ENCODE data around the gene TCEA2. TPM values are rescaled to one million over a fixed set of nuclear protein-coding genes. Genes with fewer than 3 reads are reported as not detected.

TCEA2 gene
- total RNA-seq, 2 donors from 2014 or later, result 45.0 to 69.5 TPM

- no peaks in the 10 kb centered on the region for H3K36me3 ChIP-seq
- H3K27me3 ChIP-seq (replicated peaks; ENCODE audit: insufficient read depth), result no peaks in the 10 kb centered on the region
- no peak overlapping the region for H3K4me3 ChIP-seq
- H3K9me3 ChIP-seq, result no peaks in the 10 kb centered on the region
- no peak overlapping the region for H3K27ac ChIP-seq
- no peaks in the 10 kb centered on the region for H3K4me1 ChIP-seq (replicated peaks)
- no peak for TF ChIP-seq CTCF (IDR thresholded peaks at IDR 0.05)
- TF ChIP-seq POLR2A (IDR thresholded peaks at IDR 0.05), result no peak
- TF ChIP-seq POLR2AphosphoS5 (IDR thresholded peaks at IDR 0.05), result no peak
- DNase-seq (ENCODE audit: low spot score), result no peak
- 40% methylated on average over 24 of the region's 27 CpGs for WGBS
- intact Hi-C loops (cut with DNase I), result no loop called here
These were observed 29.4 kb downstream of the TCEA2 start for GRCh38 chr20:64092258-64093012.

DNA sequence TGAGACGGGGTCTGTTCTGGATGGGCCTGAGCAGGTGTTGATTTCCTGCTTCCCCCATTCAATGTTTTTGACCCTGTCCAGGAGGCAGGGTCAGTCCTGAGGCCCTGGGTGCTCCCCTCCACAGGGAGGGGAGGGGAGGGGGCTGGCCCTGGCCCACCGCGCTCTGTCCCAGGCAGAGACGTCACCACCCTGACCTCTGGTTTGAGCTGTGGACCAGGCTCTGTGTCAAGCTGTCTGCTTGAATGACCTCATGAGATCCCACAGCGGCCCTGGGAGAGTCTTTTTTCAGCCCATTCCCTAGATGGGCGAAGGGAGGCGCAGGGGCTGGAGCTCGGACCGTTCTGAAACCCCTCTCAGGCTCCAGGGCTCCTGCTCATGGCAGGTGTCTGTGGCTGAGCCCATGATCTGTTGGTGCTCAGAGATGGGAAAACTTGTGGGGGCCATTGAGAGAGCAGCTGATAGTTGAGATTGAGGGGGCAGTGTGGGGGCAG is 30.1 kb downstream of the TCEA2 start:
- 57% methylated on average over 9 of the region's 9 CpGs for WGBS
- no peaks in the 10 kb centered on the region for H3K4me1 ChIP-seq (replicated peaks)
- H3K9me3 ChIP-seq, result no peaks in the 10 kb centered on the region
- no peaks in the 10 kb centered on the region for H3K27me3 ChIP-seq (replicated peaks; ENCODE audit: insufficient read depth)
- intact Hi-C loops (cut with DNase I), result no loop called here
- no peak overlapping the region for H3K27ac ChIP-seq
- no peak for DNase-seq (ENCODE audit: low spot score)
- no peak overlapping the region for H3K4me3 ChIP-seq
- H3K36me3 ChIP-seq, result no peaks in the 10 kb centered on the region
- no peak for TF ChIP-seq POLR2A (IDR thresholded peaks at IDR 0.05)
- no peak for TF ChIP-seq POLR2AphosphoS5 (IDR thresholded peaks at IDR 0.05)
- TF ChIP-seq CTCF (IDR thresholded peaks at IDR 0.05), result no peak

- no peak for TF ChIP-seq CTCF (IDR thresholded peaks at IDR 0.05)
- no peak for TF ChIP-seq POLR2A (IDR thresholded peaks at IDR 0.05)
- TF ChIP-seq POLR2AphosphoS5 (IDR thresholded peaks at IDR 0.05), result no peak
- Histone ChIP-seq H3K36me3 (no peaks in the 10 kb centered on the region), H3K27ac (no peak overlapping the region), H3K4me3 (no peak overlapping the region), H3K4me1 (replicated peaks) (no peaks in the 10 kb centered on the region), H3K27me3 (replicated peaks; ENCODE audit: insufficient read depth) (no peaks in the 10 kb centered on the region), H3K9me3 (no peaks in the 10 kb centered on the region)
- DNase-seq (ENCODE audit: low spot score), result no peak
- intact Hi-C loops (cut with DNase I), result no loop called here
- 71% methylated on average over 4 of the region's 4 CpGs for WGBS
These were observed 32.5 kb downstream of the TCEA2 start for GRCh38 chr20:64095455-64095854.

DNA sequence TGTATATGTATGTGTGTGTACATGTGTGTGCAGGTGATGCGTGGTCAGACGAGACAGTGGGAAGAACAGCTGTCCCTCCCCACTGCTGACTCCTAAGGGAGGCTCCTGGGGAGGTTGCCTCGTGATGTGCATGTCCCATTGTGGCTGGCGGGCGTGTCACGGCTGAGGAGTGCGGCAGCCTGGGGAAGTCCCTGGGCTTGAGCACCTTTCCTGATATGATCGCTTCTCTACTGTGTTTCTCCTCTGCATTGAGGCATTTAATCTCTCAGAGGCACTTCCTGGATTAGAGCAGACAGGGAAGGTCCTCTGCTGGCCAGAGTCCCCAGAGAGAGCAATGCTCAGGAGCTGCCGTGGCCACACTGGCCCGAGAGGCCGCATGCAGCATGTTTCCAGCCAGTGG is 32.9 kb downstream of the TCEA2 start:
- no peak for TF ChIP-seq POLR2AphosphoS5 (IDR thresholded peaks at IDR 0.05)
- TF ChIP-seq POLR2A (IDR thresholded peaks at IDR 0.05), result no peak
- no peak for TF ChIP-seq CTCF (IDR thresholded peaks at IDR 0.05)
- H3K27me3 ChIP-seq (replicated peaks; ENCODE audit: insufficient read depth), result no peaks in the 10 kb centered on the region
- DNase-seq (ENCODE audit: low spot score), result no peak
- 81% methylated on average over 11 of the region's 11 CpGs for WGBS
- intact Hi-C loops (cut with DNase I), result no loop called here
- H3K36me3 ChIP-seq, result no peaks in the 10 kb centered on the region
- no peaks in the 10 kb centered on the region for H3K4me1 ChIP-seq (replicated peaks)
- H3K27ac ChIP-seq, result no peak overlapping the region
- no peak overlapping the region for H3K4me3 ChIP-seq
- H3K9me3 ChIP-seq, result no peaks in the 10 kb centered on the region

- Histone ChIP-seq H3K36me3 (no peaks in the 10 kb centered on the region), H3K4me3 (no peak overlapping the region), H3K9me3 (no peaks in the 10 kb centered on the region), H3K27me3 (replicated peaks; ENCODE audit: insufficient read depth) (no peaks in the 10 kb centered on the region), H3K27ac (no peak overlapping the region), H3K4me1 (replicated peaks) (no peaks in the 10 kb centered on the region)
- no peak for DNase-seq (ENCODE audit: low spot score)
- 86% methylated on average over 6 of the region's 6 CpGs for WGBS
- intact Hi-C loops (cut with DNase I), result no loop called here
- TF ChIP-seq POLR2A (IDR thresholded peaks at IDR 0.05) (no peak), CTCF (IDR thresholded peaks at IDR 0.05) (no peak), POLR2AphosphoS5 (IDR thresholded peaks at IDR 0.05) (no peak)
These were observed 33.5 kb downstream of the TCEA2 start for GRCh38 chr20:64096535-64096934.

Data from prostate gland (tissue), 2 donors.